Measurements from ENCODE around the gene LRRC45.
A peak's percentile ranks its signal among the peaks of the same experiment; 100 is the strongest.

The LRRC45 gene

GRCh38 chr17:82065193-82065637 lies 42.1 kb downstream of the LRRC45 start:
- DNase-seq (ENCODE audit: low read depth), result no peak

- peak; percentile 50 for DNase-seq (ENCODE audit: low read depth)
These were observed 42.7 kb downstream of the LRRC45 start, which contains the start of gene DUS1L for GRCh38 chr17:82065638-82066303. DUS1L (minus strand) TSS chr17:82065804; CDS start chr17:82065059, 745 bp downstream.

DNA sequence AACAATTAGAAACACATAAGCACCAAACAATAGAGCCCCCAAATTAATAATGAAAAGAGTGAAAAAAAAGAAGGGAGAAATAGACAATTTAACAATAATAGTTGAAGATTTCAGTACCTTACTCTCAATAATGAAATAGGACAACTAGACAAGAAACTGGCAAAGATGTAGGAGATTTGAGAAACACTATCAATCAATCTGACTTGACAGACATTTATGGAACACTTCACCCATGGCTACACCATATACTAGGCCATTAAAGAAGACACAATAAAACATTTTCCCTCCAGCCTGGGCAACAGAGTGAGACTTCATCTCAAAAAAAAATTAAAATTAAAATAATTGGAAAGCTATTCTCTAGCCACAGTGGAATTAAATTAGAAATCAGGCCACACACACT lies 47.5 kb downstream of the LRRC45 start:
- no peak for DNase-seq (ENCODE audit: low read depth)

- DNase-seq (ENCODE audit: low read depth), result no peak
These were observed 49.7 kb downstream of the LRRC45 start for GRCh38 chr17:82072827-82073226.

- DNase-seq (ENCODE audit: low read depth), result no peak
These were observed 50.3 kb downstream of the LRRC45 start for GRCh38 chr17:82073446-82073845.

DNA sequence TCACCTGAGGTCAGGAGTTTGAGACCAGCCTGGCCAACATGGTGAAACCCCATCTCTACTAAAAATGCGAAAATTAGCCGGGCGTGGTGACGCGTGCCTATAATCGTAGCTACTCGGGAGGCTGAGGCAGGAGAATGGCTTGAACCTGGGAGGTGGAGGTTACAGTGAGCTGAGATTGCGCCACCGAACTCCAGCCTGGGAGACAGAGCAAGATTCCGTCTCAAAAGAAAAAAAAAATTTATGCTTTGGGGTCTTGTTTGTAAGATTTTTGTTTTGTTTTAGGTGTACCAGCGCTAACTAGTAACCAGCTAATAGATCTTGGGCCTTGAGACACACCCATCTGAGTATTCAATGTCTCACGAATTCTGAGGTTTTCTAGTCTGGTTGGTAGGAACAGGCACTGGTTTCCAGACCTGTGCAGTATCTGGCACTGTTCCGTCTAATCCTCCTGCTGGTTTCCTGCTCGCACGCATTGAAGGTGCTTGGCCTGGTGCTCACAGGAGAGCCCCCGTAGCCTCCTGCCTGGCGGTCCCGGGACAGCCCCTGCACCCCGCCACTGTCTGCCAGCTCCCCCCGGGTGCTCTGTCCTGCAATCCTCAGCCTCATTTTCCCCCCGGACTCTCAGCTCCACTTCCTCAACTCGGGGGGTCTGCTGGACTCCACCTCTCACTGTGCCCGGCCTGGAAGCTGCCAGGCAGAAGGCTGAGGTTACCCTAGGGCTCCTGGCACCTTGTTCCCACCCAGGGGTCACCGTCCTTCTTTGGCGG lies 53.1 kb downstream of the LRRC45 start:
- DNase-seq (ENCODE audit: low read depth), result no peak

DNA sequence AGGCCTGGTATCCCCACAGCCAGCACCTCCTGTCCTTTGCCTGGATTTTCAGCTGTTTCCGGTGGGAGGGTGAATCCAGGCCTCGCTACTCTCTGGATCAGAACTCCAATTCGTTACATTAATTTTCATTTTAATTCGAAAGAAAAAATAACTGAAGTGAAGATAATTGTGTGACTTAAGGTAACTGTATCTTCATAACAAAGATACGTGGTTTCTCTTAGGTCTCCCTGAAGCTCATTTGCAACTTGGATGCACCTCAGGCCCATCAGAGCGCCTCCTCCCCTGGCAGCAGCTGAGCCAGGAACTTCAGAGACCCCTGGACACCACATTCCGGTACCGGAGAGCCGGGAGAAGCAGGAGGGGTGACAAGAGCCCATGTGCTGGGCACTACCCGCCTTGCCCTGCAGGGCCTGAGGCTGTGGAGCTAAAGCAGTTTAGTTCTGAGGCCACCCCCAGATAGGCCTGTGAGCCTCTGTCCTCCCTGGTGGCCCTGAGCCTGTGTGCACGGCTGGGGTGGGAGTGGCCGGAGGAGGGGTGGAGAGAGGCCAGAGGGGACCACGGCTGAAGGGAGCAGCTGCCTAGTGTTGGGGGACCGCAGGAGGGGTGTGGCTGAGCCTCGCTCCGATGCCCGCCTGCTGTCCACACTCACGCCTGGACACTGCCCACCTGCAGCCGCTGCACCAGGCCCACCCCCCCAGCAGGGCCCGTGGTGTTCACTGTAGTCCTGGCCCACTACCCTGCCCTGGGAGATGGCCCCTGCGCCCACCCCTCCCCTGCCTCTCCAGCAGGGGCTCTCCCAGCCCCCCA lies 53.9 kb downstream of the LRRC45 start:
- no peak for DNase-seq (ENCODE audit: low read depth)

DNA sequence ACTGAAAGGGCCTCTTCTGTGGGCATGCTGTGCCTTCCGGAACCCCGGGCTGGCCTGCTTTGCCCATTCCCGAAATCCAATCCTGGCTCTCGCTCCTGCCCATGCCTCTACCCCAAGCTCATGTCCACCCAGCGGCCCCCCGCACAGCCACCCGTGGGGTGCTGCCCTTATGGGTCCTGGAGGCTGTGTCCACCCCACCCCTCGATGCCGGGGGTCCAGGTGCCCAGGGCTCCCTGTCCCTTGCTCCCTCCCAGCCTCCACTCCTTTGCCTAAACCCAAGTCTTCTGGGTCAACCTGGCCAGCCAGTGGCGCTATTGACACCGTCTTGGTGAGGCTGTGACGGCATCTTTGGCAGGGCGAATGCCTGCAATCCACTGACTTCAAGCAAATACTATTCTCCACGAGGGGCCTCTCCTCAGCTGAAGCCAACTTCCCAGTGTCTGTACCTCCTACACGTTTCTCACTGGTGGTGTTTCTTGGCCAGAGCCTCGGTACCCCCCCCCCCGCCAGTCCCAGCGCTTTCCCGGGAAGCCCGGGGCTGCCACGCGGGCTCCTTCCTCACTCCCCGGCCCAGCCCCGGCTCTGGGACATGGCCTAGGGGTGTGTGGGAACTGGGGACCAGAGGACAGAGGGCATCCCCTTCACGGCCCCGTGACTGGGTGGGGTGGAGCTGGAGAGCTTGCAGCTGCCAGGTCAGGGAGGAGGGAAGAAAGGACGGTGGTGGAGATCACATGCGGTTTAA lies 54.7 kb downstream of the LRRC45 start:
- DNase-seq (ENCODE audit: low read depth), result no peak

DNA sequence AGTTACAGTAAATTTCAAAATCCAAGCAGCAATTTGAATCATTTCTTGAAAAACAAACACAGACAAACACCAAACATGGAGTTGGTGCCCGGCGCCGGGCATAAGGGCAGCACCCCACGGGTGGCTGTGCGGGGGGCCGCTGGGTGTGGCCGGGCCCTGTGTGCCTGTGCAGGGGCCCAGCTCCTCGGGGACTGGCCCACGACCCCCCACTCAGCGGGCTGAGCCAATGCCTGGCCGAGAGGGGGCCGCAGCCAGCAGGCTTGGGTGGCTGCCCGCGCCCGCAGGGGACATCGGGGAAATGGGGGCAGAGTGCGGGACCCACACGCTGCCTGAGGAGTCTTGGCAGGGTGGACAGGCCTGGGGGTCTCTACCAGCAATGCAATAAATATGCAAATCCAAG lies 55.3 kb downstream of the LRRC45 start:
- DNase-seq (ENCODE audit: low read depth), result no peak

GRCh38 chr17:82079001-82079677 lies 56.0 kb downstream of the LRRC45 start:
- no peak for DNase-seq (ENCODE audit: low read depth)

DNA sequence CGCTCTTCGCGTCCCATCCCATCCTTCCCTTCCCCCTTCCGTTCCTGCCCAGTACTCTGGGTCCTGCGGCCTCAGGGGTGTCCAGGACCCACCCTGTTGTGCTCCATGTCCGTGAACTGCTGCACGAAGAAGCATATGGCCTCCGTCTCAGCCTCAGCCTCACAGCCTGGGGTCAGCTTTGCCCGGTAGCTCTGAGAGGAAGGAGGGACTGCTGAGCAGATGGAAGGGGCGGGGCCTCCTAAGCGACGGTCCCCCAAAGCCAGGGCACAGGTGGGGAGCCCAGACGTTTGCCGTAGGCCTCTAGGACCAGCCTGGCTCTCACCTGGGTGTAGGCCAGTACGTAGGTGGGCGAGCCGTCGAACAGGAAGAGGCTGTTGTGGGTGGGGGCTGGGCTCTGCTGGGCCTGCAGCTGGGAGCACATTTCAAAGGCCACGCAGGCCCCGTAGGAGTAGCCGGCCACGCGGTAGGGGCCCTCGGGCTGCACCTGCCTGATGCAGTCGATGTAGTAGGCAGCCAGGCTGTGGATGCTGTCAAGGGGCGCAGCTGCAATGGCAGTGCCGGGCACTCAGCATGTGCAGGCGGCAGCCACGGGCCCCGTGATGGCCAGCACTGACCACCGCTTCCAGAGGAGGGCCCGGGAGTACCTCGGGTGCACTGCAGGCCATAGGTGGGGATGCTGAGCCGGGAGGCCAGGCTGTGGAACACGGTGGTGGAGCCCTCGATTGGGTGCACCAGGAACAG lies 57.1 kb downstream of the LRRC45 start:
- no peak for DNase-seq (ENCODE audit: low read depth)
